K562 (cell line): Measurements from ENCODE around the gene EFHC2. TPM values are rescaled to one million over a fixed set of nuclear protein-coding genes. Genes with fewer than 3 reads are reported as not detected.

Source experiments
- ATAC-seq: fragments of 200-7000 bp; cut with Tn5 transposase; 3 replicates; pipeline ENCODE4 v1.9.1; 2020; ENCODE audit warnings: moderate library complexity
- BruUV-seq: library from RNA; stranded (reverse); fragments of 400-500 nt; replicated peaks from 2 replicates; lab custom pipeline; 2021; lab: Mats Ljungman, UMichigan
- CTCF ChIA-PET: fragments of 300-600 bp; formaldehyde crosslinking; extraction: SDS; loops from one replicate; lab custom pipeline; 2021; ENCODE audit warnings: low intra/inter-chr PET ratio; lab: Yijun Ruan, JAX
- POLR2A ChIA-PET: fragments of 300-600, 350-650 bp; sonication (Branson Sonifier 250); formaldehyde crosslinking; extraction: SDS; loops from one replicate; lab custom pipeline; 2021; ENCODE audit warnings: antibody characterized with exemption, inconsistent platforms; lab: Yijun Ruan, JAX
- DNase-seq, 4 experiments: peaks; one replicate each; pipeline versions ENCODE4 v3.0.0 to v3.0.0-alpha.2; 2011 to 2018; ENCODE audit warnings: low spot score in 3 of 4, mixed read lengths in 3 of 4; ENCODE audit errors: extremely low read depth in 1 of 4
- FAIRE-seq: peaks from 2 replicates; lab custom pipeline; 2011; peaks lifted over from hg19 to GRCh38; lab: Jason Lieb, UNC
- H2AFZ ChIP-seq: 2 replicates; pipeline ENCODE4 v1.6.0; 2011; ENCODE audit warnings: low read depth, low read length, control low read depth, inconsistent platforms
- H3K27ac ChIP-seq: fragments of 200-600 bp; 3 replicates; pipeline ENCODE4 v1.8.0; 2011; ENCODE audit warnings: low read depth, mild to moderate bottlenecking, control low read depth, inconsistent platforms, low read length, moderate library complexity, mixed read lengths; ENCODE audit errors: extremely low read depth
- H3K27me3 ChIP-seq, 2 experiments: fragments of 300-600 bp in 1 of 2; 2 replicates in 1 of 2; 3 replicates in 1 of 2; pipeline versions ENCODE4 v1.6.0 to v1.8.0; 2011; ENCODE audit warnings: inconsistent platforms in 2 of 2, low read length in 2 of 2, mild to moderate bottlenecking in 1 of 2, mixed read lengths in 1 of 2, moderate library complexity in 1 of 2; ENCODE audit not compliant: control insufficient read depth in 2 of 2, insufficient read depth in 2 of 2
- H3K36me3 ChIP-seq: fragments of 300-600 bp; 3 replicates; pipeline ENCODE4 v1.8.0; 2011; ENCODE audit warnings: mild to moderate bottlenecking, low read length, inconsistent platforms; ENCODE audit not compliant: control insufficient read depth, insufficient read depth
- H3K4me1 ChIP-seq, 2 experiments: fragments of 200-600 bp in 1 of 2; replicated peaks in 1 of 2; 2 replicates in 1 of 2; 3 replicates in 1 of 2; pipeline versions ENCODE4 v1.5.1 to v1.8.0; 2011; ENCODE audit warnings: inconsistent platforms in 2 of 2, low read length in 2 of 2, mild to moderate bottlenecking in 1 of 2, mixed read lengths in 1 of 2, moderate library complexity in 1 of 2; ENCODE audit not compliant: control insufficient read depth in 2 of 2, insufficient read depth in 2 of 2
- H3K4me2 ChIP-seq: 2 replicates; pipeline ENCODE4 v1.6.1; 2011; ENCODE audit warnings: low read length, control low read depth, inconsistent platforms, mixed read lengths; ENCODE audit not compliant: insufficient read depth
- H3K4me3 ChIP-seq: fragments of 200-600 bp; sonication (generic), shearing (Covaris generic); 2 replicates; pipeline ENCODE4 v1.5.1; 2016; ENCODE audit warnings: control low read depth, inconsistent platforms
- H3K79me2 ChIP-seq: fragments of 200-600 bp; 3 replicates; pipeline ENCODE4 v1.8.0; 2011; ENCODE audit warnings: low read length, inconsistent platforms; ENCODE audit not compliant: control insufficient read depth, insufficient read depth
- H3K9ac ChIP-seq, 2 experiments: 2 replicates each; pipeline versions ENCODE4 v1.6.0 to v1.6.1; 2011; ENCODE audit warnings: low read depth in 2 of 2, low read length in 2 of 2, control low read depth in 1 of 2, inconsistent platforms in 1 of 2, mild to moderate bottlenecking in 1 of 2, mixed read lengths in 1 of 2; ENCODE audit not compliant: insufficient read depth in 1 of 2
- H3K9me1 ChIP-seq: one replicate; pipeline ENCODE4 v1.6.0; 2011; ENCODE audit warnings: inconsistent platforms, mild to moderate bottlenecking, low read length, moderate library complexity; ENCODE audit not compliant: control insufficient read depth, insufficient read depth
- H3K9me3 ChIP-seq: replicated peaks from 2 replicates; pipeline ENCODE4 v1.5.1; 2011; ENCODE audit warnings: low read depth, low read length, inconsistent platforms; ENCODE audit not compliant: control insufficient read depth, insufficient read depth
- H4K20me1 ChIP-seq: replicated peaks from 2 replicates; pipeline ENCODE4 v1.6.1; 2011; ENCODE audit warnings: low read length, inconsistent platforms, mixed read lengths; ENCODE audit not compliant: control insufficient read depth, insufficient read depth
- ATF1 ChIP-seq, 2 experiments: fragments of 450-650 bp in 1 of 2; IDR thresholded peaks; 2 replicates each; pipeline ENCODE4 v1.6.1; 2016; ENCODE audit warnings: missing compliant biosample characterization in 1 of 2, missing genetic modification characterization in 1 of 2
- ZNF518B ChIP-seq: fragments of 250-450 bp; sonication (Bioruptor Pico); IDR thresholded peaks from 2 replicates; pipeline ENCODE4 v1.5.0; 2021; ENCODE audit warnings: mild to moderate bottlenecking, moderate library complexity
- WGBS: fragments of 100-300 bp; shearing (Covaris generic); methylation state at CpG from one replicate; pipeline ENCODE4 v1.1.6; 2016; ENCODE audit warnings: low coverage, mixed read lengths; ENCODE audit not compliant: insufficient coverage; ENCODE audit errors: missing lambda C conversion rate; 5-methylcytosine and 5-hydroxymethylcytosine counted together
- in situ Hi-C: fragments of 300-500 bp; cut with MboI; formaldehyde crosslinking; loops from 4 replicates; pipeline ENCODE4 v1.15.0; 2018; ENCODE audit warnings: inconsistent platforms, mixed read lengths
- intact Hi-C: fragments of 100-400 bp; cut with micrococcal nuclease; formaldehyde crosslinking; loops from 2 replicates; pipeline ENCODE4 v1.14.2; 2022
- polyA plus RNA-seq, 8 experiments: library from polyadenylated mRNA; depleted of rRNA in 4 of 8; stranded (reverse) in 5 of 8; unstranded in 3 of 8; fragments of >200 nt; fragmentation: Nextera tagmentation in 2 of 8; fragmentation: Illumina TruSeq in 1 of 8; extraction: Ambion mirVana in 2 of 8; extraction: Trizol in 1 of 8; gene quantifications; 2 replicates each; pipeline versions ENCODE4 v1.2.1 to v1.2.3, GENCODE V29; 2011 to 2014; ENCODE audit warnings: inconsistent platforms in 1 of 8, missing spikeins in 1 of 8
- total RNA-seq, 7 experiments: library from RNA; depleted of rRNA in 6 of 7; stranded (reverse); fragments of >200 nt in 6 of 7; fragmentation: Illumina TruSeq in 2 of 7; extraction: Trizol in 2 of 7; gene quantifications; 2 replicates each; pipeline versions ENCODE4 v1.2.1 to v1.2.3, GENCODE V29; 2011 to 2021; ENCODE audit warnings: low replicate concordance in 1 of 7

EFHC2 gene
- total and polyA plus RNA-seq, 9 of the 15 experiments (the other 6 are each of a cell fraction or from before 2014, with no cell fraction given): 1.3 to 8.1 (median 3.0) TPM

DNA sequence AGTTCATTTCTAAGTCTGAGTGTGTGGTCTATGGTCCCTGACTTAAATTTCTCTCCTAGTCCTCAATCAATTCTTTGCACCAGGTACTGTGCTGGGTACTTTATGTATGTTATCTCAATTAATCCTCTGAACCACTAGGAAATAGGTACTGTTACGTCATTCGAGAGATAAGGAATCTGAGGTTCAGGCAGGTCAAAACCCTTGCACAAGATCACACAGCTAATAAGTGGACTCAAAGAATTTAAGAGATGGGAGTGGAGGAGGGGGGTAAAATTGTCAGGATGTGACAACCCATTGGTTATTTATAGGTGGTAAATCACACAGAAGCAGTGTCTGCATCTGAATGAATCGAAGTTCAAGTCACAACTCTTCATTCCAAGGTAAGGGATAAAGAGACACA is 169.4 kb downstream of the EFHC2 start:
- H3K27ac ChIP-seq: no peak overlapping the region

More for the DNA sequence above, 169.4 kb downstream of the EFHC2 start:
- H3K4me1 ChIP-seq: no peaks in the 10 kb centered on the region
- BruUV-seq: no TSS peak
- no peaks in the 10 kb centered on the region for H4K20me1 ChIP-seq
- TF ChIP-seq ZNF518B (CRISPR knock-in tag): no peak
- no peak for TF ChIP-seq ATF1 (CRISPR knock-in tag; IDR thresholded peaks at IDR 0.05)
- TF ChIP-seq ATF1 (tag; IDR thresholded peaks at IDR 0.05): no peak
- WGBS: 0% methylated on average over 1 of the region's 3 CpGs
- H3K9me1 ChIP-seq: no peaks in the 10 kb centered on the region
- ChIA-PET POLR2A (no interaction called here), CTCF (no interaction called here)
- no peak overlapping the region for H2AFZ ChIP-seq
- H3K4me3 ChIP-seq: no peak overlapping the region
- FAIRE-seq: no peak
- H3K27me3 ChIP-seq: no peaks in the 10 kb centered on the region
- no peak overlapping the region for H3K4me2 ChIP-seq
- in situ Hi-C loops: no loop called here
- no peaks in the 10 kb centered on the region for H3K79me2 ChIP-seq
- no peak overlapping the region for H3K9ac ChIP-seq
- ATAC-seq: no peak
- intact Hi-C loops: no loop called here
- H3K9me3 ChIP-seq: no peaks in the 10 kb centered on the region
- H3K36me3 ChIP-seq: no peaks in the 10 kb centered on the region
- no peak for DNase-seq
